ENCODE measurements around the gene HOATZ.

- no peak for TF ChIP-seq CTCF (IDR thresholded peaks at IDR 0.05)
- TF ChIP-seq POLR2A (IDR thresholded peaks at IDR 0.05) = no peak
- TF ChIP-seq POLR2AphosphoS5 (IDR thresholded peaks at IDR 0.05) = no peak
- TF ChIP-seq EP300 (IDR thresholded peaks at IDR 0.05) = no peak
Observed at GRCh38 chr11:111562692-111563389, 48.3 kb downstream of the HOATZ start.
